GM12864 (cell line): ENCODE data around the gene EFCAB6.

ENCODE experiments used
- DNase-seq: peaks from one replicate; pipeline ENCODE4 v3.0.0-alpha.2; 2011; ENCODE audit warnings: low read depth
- H3K4me3 ChIP-seq: 2 replicates; pipeline ENCODE4 v1.5.1; 2011; ENCODE audit warnings: mild to moderate bottlenecking, low read depth, low read length, control low read depth
- TF ChIP-seq, protein P1 (sequence below): IDR thresholded peaks from 2 replicates; pipeline ENCODE4 v1.5.1; 2011; ENCODE audit warnings: low read depth, mild to moderate bottlenecking, moderate library complexity, low read length, control low read depth, inconsistent platforms; ENCODE audit errors: missing control alignments

The EFCAB6 gene

DNA sequence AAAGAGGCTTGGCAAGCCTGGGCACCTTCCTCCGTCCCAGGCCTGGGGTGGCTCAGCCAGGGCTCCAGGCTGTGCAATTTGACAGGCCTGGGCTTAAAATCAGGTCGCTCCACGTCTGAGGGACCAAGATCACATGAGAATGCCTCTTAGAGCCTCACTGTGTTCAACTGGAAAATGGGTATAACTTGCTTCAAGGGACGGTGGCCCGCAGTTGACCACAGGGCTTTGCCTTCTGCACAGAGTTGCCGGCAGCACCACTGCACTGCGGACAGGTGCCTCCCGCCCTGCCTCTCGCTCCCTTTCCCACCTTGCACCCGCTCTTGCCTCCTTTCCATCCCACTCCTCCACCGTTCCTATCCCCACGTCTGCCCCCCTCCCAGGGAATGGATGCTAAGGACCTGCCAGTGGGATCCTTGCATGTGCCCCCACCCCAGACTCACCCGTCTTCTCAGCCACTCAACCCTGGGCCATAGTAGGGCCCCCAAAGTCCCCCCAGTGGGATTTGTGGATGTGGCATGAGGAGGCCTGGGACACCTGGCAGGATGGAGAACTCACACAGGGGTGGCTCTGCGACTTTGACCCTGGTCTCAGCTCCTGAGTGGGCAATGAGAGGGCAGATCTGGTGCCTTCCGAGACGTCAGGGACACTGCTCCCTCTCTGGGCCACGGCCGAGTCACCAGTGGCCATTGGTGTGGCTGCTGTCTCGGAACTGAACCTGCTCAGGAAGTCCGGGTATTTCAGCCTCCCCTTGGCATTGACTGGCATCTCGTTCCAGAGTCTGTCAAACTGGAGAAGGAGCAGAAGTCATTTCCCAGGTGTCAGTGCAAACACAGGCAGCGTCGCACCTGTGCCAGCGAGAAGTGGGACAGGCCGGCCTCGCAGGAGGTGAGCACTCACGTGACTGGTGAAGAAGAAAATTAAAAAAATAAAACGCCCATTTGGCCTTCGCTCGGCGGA, 272.3 kb downstream of the EFCAB6 start:
- no peak for DNase-seq
- H3K4me3 ChIP-seq, result no peak overlapping the region
- TF ChIP-seq, protein P1, sequence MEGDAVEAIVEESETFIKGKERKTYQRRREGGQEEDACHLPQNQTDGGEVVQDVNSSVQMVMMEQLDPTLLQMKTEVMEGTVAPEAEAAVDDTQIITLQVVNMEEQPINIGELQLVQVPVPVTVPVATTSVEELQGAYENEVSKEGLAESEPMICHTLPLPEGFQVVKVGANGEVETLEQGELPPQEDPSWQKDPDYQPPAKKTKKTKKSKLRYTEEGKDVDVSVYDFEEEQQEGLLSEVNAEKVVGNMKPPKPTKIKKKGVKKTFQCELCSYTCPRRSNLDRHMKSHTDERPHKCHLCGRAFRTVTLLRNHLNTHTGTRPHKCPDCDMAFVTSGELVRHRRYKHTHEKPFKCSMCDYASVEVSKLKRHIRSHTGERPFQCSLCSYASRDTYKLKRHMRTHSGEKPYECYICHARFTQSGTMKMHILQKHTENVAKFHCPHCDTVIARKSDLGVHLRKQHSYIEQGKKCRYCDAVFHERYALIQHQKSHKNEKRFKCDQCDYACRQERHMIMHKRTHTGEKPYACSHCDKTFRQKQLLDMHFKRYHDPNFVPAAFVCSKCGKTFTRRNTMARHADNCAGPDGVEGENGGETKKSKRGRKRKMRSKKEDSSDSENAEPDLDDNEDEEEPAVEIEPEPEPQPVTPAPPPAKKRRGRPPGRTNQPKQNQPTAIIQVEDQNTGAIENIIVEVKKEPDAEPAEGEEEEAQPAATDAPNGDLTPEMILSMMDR, result no peak

DNA sequence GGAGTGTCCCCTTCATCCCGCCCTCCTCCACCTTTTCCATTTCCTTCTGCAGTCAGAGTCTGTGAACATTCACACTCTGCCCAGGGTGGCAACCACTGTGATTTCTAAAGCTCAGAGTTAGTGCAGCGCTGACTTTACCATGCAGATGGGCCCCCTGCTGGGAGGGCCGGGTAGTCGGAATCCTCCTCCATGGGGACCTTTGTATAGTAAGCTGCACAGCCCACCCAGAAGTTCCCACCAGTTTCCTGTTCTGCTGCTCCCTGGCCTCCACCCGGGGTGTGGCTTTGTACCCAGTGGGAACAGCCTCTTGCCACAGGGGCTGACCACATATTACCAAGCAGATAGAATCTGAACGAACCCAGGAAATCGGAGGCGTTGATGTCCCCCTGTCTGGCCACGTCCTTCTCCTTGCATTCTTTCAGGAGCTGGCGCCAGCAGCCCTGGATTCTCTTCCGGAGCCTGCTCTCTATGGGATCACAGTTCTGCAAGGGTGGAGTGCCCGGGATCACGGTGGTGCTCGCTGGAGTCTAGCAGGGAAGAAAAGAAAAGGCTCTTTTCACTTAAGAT, 275.0 kb downstream of the EFCAB6 start:
- no peak for DNase-seq
- TF ChIP-seq, protein P1, result peak; percentile 65
- H3K4me3 ChIP-seq, result no peak overlapping the region

GRCh38 chr22:43535741-43536140, 276.4 kb downstream of the EFCAB6 start:
- TF ChIP-seq, protein P1, result no peak
- H3K4me3 ChIP-seq, result no peak overlapping the region
- no peak for DNase-seq

GRCh38 chr22:43535336-43535735, 276.8 kb downstream of the EFCAB6 start:
- no peak for DNase-seq
- H3K4me3 ChIP-seq, result no peak overlapping the region
- TF ChIP-seq, protein P1, result no peak

- TF ChIP-seq, protein P1, result no peak
- H3K4me3 ChIP-seq, result no peak overlapping the region
- DNase-seq, result no peak
These were observed 277.2 kb downstream of the EFCAB6 start for GRCh38 chr22:43534916-43535315.

DNA sequence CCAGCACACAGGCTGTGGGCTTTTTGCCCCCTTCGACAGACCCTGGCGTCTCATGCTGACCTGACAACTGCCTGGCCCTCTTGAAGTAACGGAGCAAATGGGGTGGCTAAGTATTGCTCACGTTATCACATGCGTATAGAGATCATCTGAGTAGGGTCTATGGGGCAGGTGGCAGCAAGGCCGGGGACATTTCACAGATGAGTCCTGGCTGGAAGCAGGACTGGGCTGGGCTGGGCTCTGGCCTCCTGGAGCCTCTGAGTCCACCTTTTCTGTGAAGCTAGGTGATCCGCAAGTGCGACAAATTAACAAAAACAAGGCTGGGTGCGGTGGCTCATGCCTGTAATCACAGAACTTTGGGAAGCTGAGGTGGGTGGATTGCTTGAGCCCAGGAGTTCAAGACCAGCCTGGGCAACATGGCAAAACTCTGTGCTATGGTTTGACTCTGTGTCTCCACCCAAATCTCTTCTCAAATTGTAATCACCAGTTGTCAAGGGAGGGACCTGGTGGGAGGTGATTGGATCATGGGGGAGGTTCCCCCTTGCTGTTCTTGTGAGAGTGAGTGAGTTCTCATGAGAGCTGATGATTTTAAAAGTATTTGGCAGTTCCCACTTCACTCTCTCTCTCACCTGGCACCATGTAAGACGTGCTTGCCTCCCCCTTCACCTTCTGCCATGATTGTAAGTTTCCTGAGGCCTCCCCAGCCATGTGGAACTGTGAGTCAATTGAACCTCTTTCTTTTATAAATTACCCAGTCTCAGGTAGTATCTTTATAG, 278.3 kb downstream of the EFCAB6 start:
- TF ChIP-seq, protein P1, result no peak

More for the DNA sequence above, 278.3 kb downstream of the EFCAB6 start:
- no peak overlapping the region for H3K4me3 ChIP-seq
- no peak for DNase-seq
